ENCODE data around the gene RPS18.

RPS18 gene

GRCh38 chr6:33315793-33316602 lies 44.1 kb downstream of the RPS18 start:
- no peak overlapping the region for H3K4me3 ChIP-seq (replicated peaks; ENCODE audit: insufficient read depth, low read length)
- H3K27me3 ChIP-seq (ENCODE audit: insufficient read depth, poor library complexity, severe bottlenecking) = no peaks in the 10 kb centered on the region
- H3K27ac ChIP-seq (replicated peaks) = no peak overlapping the region
- no peak for DNase-seq (ENCODE audit: low read depth in 1 of 2, low spot score in 1 of 2)
- no peak for TF ChIP-seq GABPA (IDR thresholded peaks at IDR 0.05; ENCODE audit: low read depth)
- peak; percentile 48 for TF ChIP-seq REST (IDR thresholded peaks at IDR 0.05; ENCODE audit: insufficient replicate concordance, low read depth)

- no peak for TF ChIP-seq REST (IDR thresholded peaks at IDR 0.05; ENCODE audit: insufficient replicate concordance, low read depth)
- no peak for TF ChIP-seq POLR2AphosphoS5 (IDR thresholded peaks at IDR 0.05; ENCODE audit: low read depth)
- no peak for TF ChIP-seq GABPA (IDR thresholded peaks at IDR 0.05; ENCODE audit: low read depth)
- TF ChIP-seq SPI1 (IDR thresholded peaks at IDR 0.05; ENCODE audit: borderline replicate concordance, low read depth) = no peak
- TF ChIP-seq CTCF (IDR thresholded peaks at IDR 0.05; ENCODE audit: insufficient read depth, low read length) = no peak
- Histone ChIP-seq H3K4me3 (replicated peaks; ENCODE audit: insufficient read depth, low read length) (peak overlapping the region; percentile 68), H3K27me3 (ENCODE audit: insufficient read depth, poor library complexity, severe bottlenecking) (no peaks in the 10 kb centered on the region), H3K27ac (replicated peaks) (no peak overlapping the region)
- DNase-seq (ENCODE audit: low read depth in 1 of 2, low spot score in 1 of 2) = no peak
Measured at GRCh38 chr6:33316603-33317418, 44.9 kb downstream of the RPS18 start.

- Histone ChIP-seq H3K27me3 (ENCODE audit: insufficient read depth, poor library complexity, severe bottlenecking) (no peaks in the 10 kb centered on the region), H3K27ac (replicated peaks) (no peak overlapping the region), H3K4me3 (replicated peaks; ENCODE audit: insufficient read depth, low read length) (peak overlapping the region; percentile 68)
- TF ChIP-seq CTCF (IDR thresholded peaks at IDR 0.05; ENCODE audit: insufficient read depth, low read length) = no peak
- TF ChIP-seq POLR2AphosphoS5 (IDR thresholded peaks at IDR 0.05; ENCODE audit: low read depth) = no peak
- TF ChIP-seq GABPA (IDR thresholded peaks at IDR 0.05; ENCODE audit: low read depth) = no peak
- no peak for TF ChIP-seq REST (IDR thresholded peaks at IDR 0.05; ENCODE audit: insufficient replicate concordance, low read depth)
- no peak for TF ChIP-seq SPI1 (IDR thresholded peaks at IDR 0.05; ENCODE audit: borderline replicate concordance, low read depth)
- DNase-seq (ENCODE audit: low read depth in 1 of 2, low spot score in 1 of 2) = peak in 1 of 2 experiments; percentile 26
Measured at GRCh38 chr6:33317419-33317668, 45.5 kb downstream of the RPS18 start.
